ENCODE results near the gene IRF4. TPM values are rescaled to one million over a fixed set of nuclear protein-coding genes. Genes with fewer than 3 reads are reported as not detected.

The IRF4 gene
- total and polyA plus RNA-seq, 3 donors from 2014 or later, result 1.8 to 7.4 (median 3.7) TPM

GRCh38 chr6:352896-353470, 38.6 kb upstream of the IRF4 start:
- H3K4me1 ChIP-seq, result no peaks in the 10 kb centered on the region
- H3K36me3 ChIP-seq (ENCODE audit: low read depth, missing control alignments), result no peaks in the 10 kb centered on the region
- no peak overlapping the region for H3K4me3 ChIP-seq
- H3K27me3 ChIP-seq, result no peaks in the 10 kb centered on the region
- no peak overlapping the region for H3K27ac ChIP-seq
- DNase-seq, result no peak
- no peak for TF ChIP-seq CTCF (IDR thresholded peaks at IDR 0.05)
- TF ChIP-seq POLR2A (IDR thresholded peaks at IDR 0.05), result no peak
- no peaks in the 10 kb centered on the region for H3K9me3 ChIP-seq
- intact Hi-C loops (cut with DNase I; ENCODE audit: low total_unique reads), result no loop called here
- WGBS, 2 donors, result 78 to 81% methylated on average over 11 of the region's 11 CpGs

GRCh38 chr6:353642-354614, 37.6 kb upstream of the IRF4 start:
- no peaks in the 10 kb centered on the region for H3K27me3 ChIP-seq
- H3K27ac ChIP-seq, result no peak overlapping the region
- WGBS, 2 donors, result 79 to 83% methylated on average over 18 of the region's 18 CpGs
- no peaks in the 10 kb centered on the region for H3K36me3 ChIP-seq (ENCODE audit: low read depth, missing control alignments)
- H3K4me3 ChIP-seq, result no peak overlapping the region
- H3K4me1 ChIP-seq, result no peaks in the 10 kb centered on the region
- intact Hi-C loops (cut with DNase I; ENCODE audit: low total_unique reads), result no loop called here
- DNase-seq, result no peak
- TF ChIP-seq POLR2A (IDR thresholded peaks at IDR 0.05) (no peak), CTCF (IDR thresholded peaks at IDR 0.05) (no peak)
- H3K9me3 ChIP-seq, result no peaks in the 10 kb centered on the region

GRCh38 chr6:354631-355280, 36.8 kb upstream of the IRF4 start:
- Histone ChIP-seq H3K4me1 (no peaks in the 10 kb centered on the region), H3K27ac (no peak overlapping the region), H3K4me3 (no peak overlapping the region), H3K27me3 (no peaks in the 10 kb centered on the region), H3K9me3 (no peaks in the 10 kb centered on the region), H3K36me3 (ENCODE audit: low read depth, missing control alignments) (no peaks in the 10 kb centered on the region)
- 88 to 92% methylated on average over 15 of the region's 15 CpGs for WGBS, 2 donors
- TF ChIP-seq CTCF (IDR thresholded peaks at IDR 0.05) (no peak), POLR2A (IDR thresholded peaks at IDR 0.05) (no peak)
- intact Hi-C loops (cut with DNase I; ENCODE audit: low total_unique reads), result no loop called here
- DNase-seq, result no peak

GRCh38 chr6:355373-356208, 36.0 kb upstream of the IRF4 start:
- WGBS, 2 donors, result 78 to 81% methylated on average over 9 of the region's 9 CpGs
- Histone ChIP-seq H3K27ac (no peak overlapping the region), H3K36me3 (ENCODE audit: low read depth, missing control alignments) (no peaks in the 10 kb centered on the region), H3K4me1 (no peaks in the 10 kb centered on the region), H3K4me3 (no peak overlapping the region), H3K27me3 (no peaks in the 10 kb centered on the region), H3K9me3 (no peaks in the 10 kb centered on the region)
- DNase-seq, result no peak
- intact Hi-C loops (cut with DNase I; ENCODE audit: low total_unique reads), result no loop called here
- TF ChIP-seq POLR2A (IDR thresholded peaks at IDR 0.05), result no peak
- no peak for TF ChIP-seq CTCF (IDR thresholded peaks at IDR 0.05)

Measured in testis (tissue), 3 donors.